ENCODE results near the gene LMOD3. TPM values are rescaled to one million over a fixed set of nuclear protein-coding genes. Genes with fewer than 3 reads are reported as not detected.

LMOD3 gene
- total RNA-seq, 1 experiment from 2014 or later = not detected

GRCh38 chr3:69091389-69092029, 30.9 kb downstream of the LMOD3 start:
- no peak for DNase-seq (ENCODE audit: low spot score)

GRCh38 chr3:69090021-69090420, 32.4 kb downstream of the LMOD3 start:
- DNase-seq (ENCODE audit: low spot score) = peak; percentile 57

GRCh38 chr3:69088063-69088462, 34.3 kb downstream of the LMOD3 start:
- DNase-seq (ENCODE audit: low spot score) = peak; percentile 14

GRCh38 chr3:69087030-69087791, 35.2 kb downstream of the LMOD3 start:
- DNase-seq (ENCODE audit: low spot score) = no peak

GRCh38 chr3:69085833-69086722, 36.3 kb downstream of the LMOD3 start:
- DNase-seq (ENCODE audit: low spot score) = peak; percentile 87

GRCh38 chr3:69085168-69085832, 37.1 kb downstream of the LMOD3 start:
- DNase-seq (ENCODE audit: low spot score) = no peak

- peak; percentile 91 for DNase-seq (ENCODE audit: low spot score)
Observed at GRCh38 chr3:69084326-69085167, 37.8 kb downstream of the LMOD3 start, which contains the start of gene ARL6IP5. Gene ARL6IP5, plus strand, starts transcription at chr3:69084937. Its CDS starts 111 bp downstream, at chr3:69085048.

- DNase-seq (ENCODE audit: low spot score) = peak; percentile 85
Observed at GRCh38 chr3:69082805-69083204, 39.6 kb downstream of the LMOD3 start.

GRCh38 chr3:69082361-69082760, 40.0 kb downstream of the LMOD3 start:
- no peak for DNase-seq (ENCODE audit: low spot score)

- DNase-seq (ENCODE audit: low spot score) = peak; percentile 35
Observed at GRCh38 chr3:69081583-69082262, 40.7 kb downstream of the LMOD3 start.

- DNase-seq (ENCODE audit: low spot score) = peak; percentile 54
Observed at GRCh38 chr3:69080233-69080920, 42.0 kb downstream of the LMOD3 start, which contains the start of gene UBA3. Gene UBA3, minus strand, starts transcription at chr3:69080365. Its CDS starts 12 bp downstream, at chr3:69080353.

- peak; percentile 15 for DNase-seq (ENCODE audit: low spot score)
Observed at GRCh38 chr3:69079269-69080159, 42.9 kb downstream of the LMOD3 start.

GRCh38 chr3:69072928-69073327, 49.5 kb downstream of the LMOD3 start:
- DNase-seq (ENCODE audit: low spot score) = no peak

- no peak for DNase-seq (ENCODE audit: low spot score)
Observed at GRCh38 chr3:69066121-69066520, 56.3 kb downstream of the LMOD3 start.

- DNase-seq (ENCODE audit: low spot score) = no peak
Observed at GRCh38 chr3:69065318-69065964, 57.0 kb downstream of the LMOD3 start.

- DNase-seq (ENCODE audit: low spot score) = no peak
Observed at GRCh38 chr3:69063636-69064035, 58.8 kb downstream of the LMOD3 start.

GRCh38 chr3:69059688-69060087, 62.7 kb downstream of the LMOD3 start:
- DNase-seq (ENCODE audit: low spot score) = no peak

GRCh38 chr3:69058947-69059224, 63.5 kb downstream of the LMOD3 start:
- DNase-seq (ENCODE audit: low spot score) = no peak

All from A172 (cell line).